ENCODE measurements around the gene FAM78B.

Gene FAM78B

DNA sequence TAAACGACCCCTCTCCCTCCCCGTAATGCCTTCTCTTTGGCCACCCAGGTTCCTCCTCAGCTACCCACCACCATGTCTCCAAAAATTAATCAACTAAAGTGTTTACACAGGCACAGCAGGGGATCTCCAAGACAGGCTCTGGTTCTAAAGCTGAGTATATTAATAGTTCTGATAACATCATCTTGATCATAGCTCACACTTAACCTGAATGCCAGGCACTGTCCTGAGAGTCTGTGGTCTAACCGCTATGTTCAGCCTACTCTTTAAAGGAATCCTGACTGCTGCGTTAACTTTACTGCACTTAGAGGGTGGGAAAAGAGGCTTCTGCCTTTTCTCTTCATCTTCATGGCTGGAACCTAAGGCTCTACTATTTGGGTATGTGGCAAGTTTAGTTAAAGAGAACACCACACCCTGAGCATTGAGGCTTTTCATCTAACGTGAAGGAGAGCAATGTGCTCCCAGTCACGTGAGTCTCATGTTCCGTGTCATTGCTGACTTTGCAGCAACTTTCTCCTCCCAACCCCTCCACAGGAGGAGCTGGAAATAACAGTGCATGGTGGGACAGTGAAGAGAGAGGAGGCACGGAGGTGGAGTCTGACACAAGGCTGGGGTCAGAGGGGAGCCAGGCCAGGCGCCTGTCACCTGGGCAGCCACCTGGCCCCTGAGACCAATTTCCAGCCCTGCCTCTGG is 86.4 kb downstream of the FAM78B start:
- Histone ChIP-seq H3K36me3 (ENCODE audit: insufficient read depth, low read length) (no peaks in the 10 kb centered on the region), H3K4me2 (ENCODE audit: low read depth, low read length, poor library complexity, severe bottlenecking) (peak overlapping the region; percentile 40), H3K9ac (ENCODE audit: low read depth, low read length, poor library complexity, severe bottlenecking) (no peak overlapping the region), H3K4me3 (ENCODE audit: low read length, poor library complexity, severe bottlenecking) (no peak overlapping the region), H3K4me1 (ENCODE audit: insufficient read depth, low read length, poor library complexity, severe bottlenecking) (no peaks in the 10 kb centered on the region), H3F3A (ENCODE audit: low read depth) (no peaks in the 10 kb centered on the region), H4K20me1 (ENCODE audit: insufficient read depth, low read length, poor library complexity, severe bottlenecking) (no peaks in the 10 kb centered on the region), H3K27me3 (ENCODE audit: insufficient read depth, low read length, poor library complexity, severe bottlenecking) (no peaks in the 10 kb centered on the region), H2AFZ (ENCODE audit: low read length) (peak overlapping the region; percentile 41; the same call in 1 of the 2 replicates), H3K79me2 (ENCODE audit: insufficient read depth, low read length) (no peaks in the 10 kb centered on the region), H3K9me2 (replicated peaks; ENCODE audit: low read depth, low read length) (no peaks in the 10 kb centered on the region), H3K9me3 (ENCODE audit: insufficient read depth, low read depth, low read length) (no peaks in the 10 kb centered on the region)
- TF ChIP-seq, protein P1, sequence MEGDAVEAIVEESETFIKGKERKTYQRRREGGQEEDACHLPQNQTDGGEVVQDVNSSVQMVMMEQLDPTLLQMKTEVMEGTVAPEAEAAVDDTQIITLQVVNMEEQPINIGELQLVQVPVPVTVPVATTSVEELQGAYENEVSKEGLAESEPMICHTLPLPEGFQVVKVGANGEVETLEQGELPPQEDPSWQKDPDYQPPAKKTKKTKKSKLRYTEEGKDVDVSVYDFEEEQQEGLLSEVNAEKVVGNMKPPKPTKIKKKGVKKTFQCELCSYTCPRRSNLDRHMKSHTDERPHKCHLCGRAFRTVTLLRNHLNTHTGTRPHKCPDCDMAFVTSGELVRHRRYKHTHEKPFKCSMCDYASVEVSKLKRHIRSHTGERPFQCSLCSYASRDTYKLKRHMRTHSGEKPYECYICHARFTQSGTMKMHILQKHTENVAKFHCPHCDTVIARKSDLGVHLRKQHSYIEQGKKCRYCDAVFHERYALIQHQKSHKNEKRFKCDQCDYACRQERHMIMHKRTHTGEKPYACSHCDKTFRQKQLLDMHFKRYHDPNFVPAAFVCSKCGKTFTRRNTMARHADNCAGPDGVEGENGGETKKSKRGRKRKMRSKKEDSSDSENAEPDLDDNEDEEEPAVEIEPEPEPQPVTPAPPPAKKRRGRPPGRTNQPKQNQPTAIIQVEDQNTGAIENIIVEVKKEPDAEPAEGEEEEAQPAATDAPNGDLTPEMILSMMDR (conservative IDR thresholded peaks at IDR 0.05; ENCODE audit: low read length) = no peak
- no peak for TF ChIP-seq EZH2phosphoT487 (IDR thresholded peaks at IDR 0.05; ENCODE audit: borderline replicate concordance)

DNA sequence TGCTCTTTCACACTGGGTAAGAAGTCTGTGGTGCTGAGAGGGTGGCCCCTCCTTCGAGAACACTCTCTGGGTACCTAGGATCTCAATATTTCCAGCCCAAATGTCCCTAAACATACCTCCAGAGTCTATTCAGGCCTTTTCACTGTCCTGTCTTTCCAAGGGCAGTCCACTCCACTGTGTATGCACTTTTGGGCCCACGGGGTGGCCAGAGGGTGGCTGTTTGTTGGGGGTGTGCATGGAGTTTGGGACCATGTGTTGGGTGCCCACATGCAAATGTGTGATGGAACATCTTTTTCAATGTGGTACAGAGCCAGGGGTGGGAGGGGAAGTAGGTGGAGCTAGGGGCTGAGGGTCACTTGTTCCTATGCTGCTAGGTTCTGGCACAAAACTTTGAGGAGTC is 87.5 kb downstream of the FAM78B start:
- Histone ChIP-seq H3K9me2 (replicated peaks; ENCODE audit: low read depth, low read length) (no peaks in the 10 kb centered on the region), H3K4me3 (ENCODE audit: low read length, poor library complexity, severe bottlenecking) (no peak overlapping the region), H3K79me2 (ENCODE audit: insufficient read depth, low read length) (no peaks in the 10 kb centered on the region), H2AFZ (ENCODE audit: low read length) (no peak overlapping the region), H4K20me1 (ENCODE audit: insufficient read depth, low read length, poor library complexity, severe bottlenecking) (no peaks in the 10 kb centered on the region), H3K4me2 (ENCODE audit: low read depth, low read length, poor library complexity, severe bottlenecking) (no peak overlapping the region), H3K9ac (ENCODE audit: low read depth, low read length, poor library complexity, severe bottlenecking) (no peak overlapping the region), H3K4me1 (ENCODE audit: insufficient read depth, low read length, poor library complexity, severe bottlenecking) (no peaks in the 10 kb centered on the region), H3F3A (ENCODE audit: low read depth) (no peaks in the 10 kb centered on the region), H3K27me3 (ENCODE audit: insufficient read depth, low read length, poor library complexity, severe bottlenecking) (no peaks in the 10 kb centered on the region), H3K36me3 (ENCODE audit: insufficient read depth, low read length) (no peaks in the 10 kb centered on the region), H3K9me3 (ENCODE audit: insufficient read depth, low read depth, low read length) (no peaks in the 10 kb centered on the region)
- TF ChIP-seq, protein P1 (conservative IDR thresholded peaks at IDR 0.05; ENCODE audit: low read length) = no peak
- TF ChIP-seq EZH2phosphoT487 (IDR thresholded peaks at IDR 0.05; ENCODE audit: borderline replicate concordance) = no peak

DNA sequence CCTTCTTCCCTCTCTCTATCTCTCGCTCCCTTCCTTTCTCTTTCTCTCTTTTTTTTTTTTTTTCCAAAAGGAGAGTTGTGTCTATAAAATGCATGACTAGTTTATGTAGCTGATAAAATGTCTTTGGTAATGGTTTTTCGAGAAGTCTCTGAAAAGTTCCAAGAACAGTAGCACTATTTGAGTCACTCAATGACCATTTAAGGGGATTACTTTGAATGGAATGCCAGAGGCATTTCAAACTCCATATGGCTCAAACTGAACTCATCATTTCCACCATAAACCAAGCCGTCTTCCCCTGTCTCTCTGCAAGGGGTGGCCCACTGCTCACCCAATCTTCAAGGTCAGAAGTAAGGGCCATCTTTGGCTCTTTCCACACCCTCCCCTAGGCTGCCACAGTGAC is 93.3 kb downstream of the FAM78B start:
- Histone ChIP-seq H3K27me3 (ENCODE audit: insufficient read depth, low read length, poor library complexity, severe bottlenecking) (no peaks in the 10 kb centered on the region), H3K9me3 (ENCODE audit: insufficient read depth, low read depth, low read length) (no peaks in the 10 kb centered on the region), H4K20me1 (ENCODE audit: insufficient read depth, low read length, poor library complexity, severe bottlenecking) (no peaks in the 10 kb centered on the region), H2AFZ (ENCODE audit: low read length) (no peak overlapping the region), H3K4me3 (ENCODE audit: low read length, poor library complexity, severe bottlenecking) (no peak overlapping the region), H3K4me1 (ENCODE audit: insufficient read depth, low read length, poor library complexity, severe bottlenecking) (no peaks in the 10 kb centered on the region), H3K4me2 (ENCODE audit: low read depth, low read length, poor library complexity, severe bottlenecking) (no peak overlapping the region), H3F3A (ENCODE audit: low read depth) (no peaks in the 10 kb centered on the region), H3K9me2 (replicated peaks; ENCODE audit: low read depth, low read length) (no peaks in the 10 kb centered on the region), H3K9ac (ENCODE audit: low read depth, low read length, poor library complexity, severe bottlenecking) (no peak overlapping the region), H3K79me2 (ENCODE audit: insufficient read depth, low read length) (no peaks in the 10 kb centered on the region), H3K36me3 (ENCODE audit: insufficient read depth, low read length) (no peaks in the 10 kb centered on the region)
- TF ChIP-seq, protein P1 (conservative IDR thresholded peaks at IDR 0.05; ENCODE audit: low read length) = no peak
- TF ChIP-seq EZH2phosphoT487 (IDR thresholded peaks at IDR 0.05; ENCODE audit: borderline replicate concordance) = no peak
